Measurements from ENCODE around the gene TCN2.
"Not testable (repeated sequence)": the region's sequence is repeated elsewhere in the genome, so short reads cannot be mapped to it uniquely, and the experiment has no call there.

The TCN2 gene

GRCh38 chr22:30615543-30615954, 8.6 kb downstream of the TCN2 start:
- TF ChIP-seq ZNF341 (tag by site-specific recombination; IDR thresholded peaks at IDR 0.05; ENCODE audit: low read depth) (0 out of 2 replicates have a peak, but pooled peaks have one; percentile 47), KLF9 (tag by site-specific recombination; IDR thresholded peaks at IDR 0.05; ENCODE audit: low read depth) (no peak)
- Histone ChIP-seq H3K9me3 (ENCODE audit: control insufficient read depth, insufficient read depth, low read depth, low read length) (no peaks in the 10 kb centered on the region), H3K27ac (ENCODE audit: extremely low read depth, low read depth, low read length) (no peak overlapping the region), H3K4me3 (ENCODE audit: low read depth, low read length) (no peak overlapping the region), H3K4me1 (ENCODE audit: control insufficient read depth, insufficient read depth, low read length) (no peaks in the 10 kb centered on the region), H3K36me3 (ENCODE audit: control insufficient read depth in 2 of 2, insufficient read depth in 1 of 2, low read length in 2 of 2) (peaks cover 0 to 6% of the 10 kb centered on the region in 2 experiments; a peak in 1 of 3 replicates)
- CTCF ChIA-PET = interaction anchor here (3.2 kb wide), 1 partner anchor 19 kb away, joined by 10 read pairs; the partner anchor contains the start of gene SLC35E4
- POLR2A ChIA-PET = no interaction called here

DNA sequence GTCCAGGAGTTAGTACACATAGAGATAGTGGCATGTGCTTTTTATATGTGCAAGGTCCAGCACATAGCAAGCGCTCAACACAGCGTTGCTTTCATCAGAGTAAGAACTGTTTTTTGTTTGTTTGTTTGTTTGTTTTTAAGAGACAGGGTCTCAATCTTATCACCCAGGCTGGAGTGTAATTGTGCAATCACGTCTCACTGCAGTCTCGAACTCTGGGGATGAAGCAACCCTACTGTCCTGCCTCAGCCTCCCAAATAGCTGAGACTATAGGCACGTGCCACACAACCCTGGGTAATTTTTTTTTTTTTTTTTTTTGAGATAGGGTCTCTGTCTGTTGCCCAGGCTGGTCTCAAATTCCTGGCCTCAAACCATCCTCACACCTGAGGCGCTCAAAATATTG, 10.8 kb downstream of the TCN2 start:
- ChIA-PET CTCF (interaction anchor here (3.2 to 3.4 kb wide), 2 partner anchors 16 to 17 kb away, joined by 10 to 29 read pairs; partner anchors contain the start of gene SLC35E4), POLR2A (no interaction called here)
- no peaks in the 10 kb centered on the region for H3K9me3 ChIP-seq (ENCODE audit: control insufficient read depth, insufficient read depth, low read depth, low read length)
- no peaks in the 10 kb centered on the region for H3K4me1 ChIP-seq (ENCODE audit: control insufficient read depth, insufficient read depth, low read length)
- no peak overlapping the region for H3K27ac ChIP-seq (ENCODE audit: extremely low read depth, low read depth, low read length)
- TF ChIP-seq, protein P1, sequence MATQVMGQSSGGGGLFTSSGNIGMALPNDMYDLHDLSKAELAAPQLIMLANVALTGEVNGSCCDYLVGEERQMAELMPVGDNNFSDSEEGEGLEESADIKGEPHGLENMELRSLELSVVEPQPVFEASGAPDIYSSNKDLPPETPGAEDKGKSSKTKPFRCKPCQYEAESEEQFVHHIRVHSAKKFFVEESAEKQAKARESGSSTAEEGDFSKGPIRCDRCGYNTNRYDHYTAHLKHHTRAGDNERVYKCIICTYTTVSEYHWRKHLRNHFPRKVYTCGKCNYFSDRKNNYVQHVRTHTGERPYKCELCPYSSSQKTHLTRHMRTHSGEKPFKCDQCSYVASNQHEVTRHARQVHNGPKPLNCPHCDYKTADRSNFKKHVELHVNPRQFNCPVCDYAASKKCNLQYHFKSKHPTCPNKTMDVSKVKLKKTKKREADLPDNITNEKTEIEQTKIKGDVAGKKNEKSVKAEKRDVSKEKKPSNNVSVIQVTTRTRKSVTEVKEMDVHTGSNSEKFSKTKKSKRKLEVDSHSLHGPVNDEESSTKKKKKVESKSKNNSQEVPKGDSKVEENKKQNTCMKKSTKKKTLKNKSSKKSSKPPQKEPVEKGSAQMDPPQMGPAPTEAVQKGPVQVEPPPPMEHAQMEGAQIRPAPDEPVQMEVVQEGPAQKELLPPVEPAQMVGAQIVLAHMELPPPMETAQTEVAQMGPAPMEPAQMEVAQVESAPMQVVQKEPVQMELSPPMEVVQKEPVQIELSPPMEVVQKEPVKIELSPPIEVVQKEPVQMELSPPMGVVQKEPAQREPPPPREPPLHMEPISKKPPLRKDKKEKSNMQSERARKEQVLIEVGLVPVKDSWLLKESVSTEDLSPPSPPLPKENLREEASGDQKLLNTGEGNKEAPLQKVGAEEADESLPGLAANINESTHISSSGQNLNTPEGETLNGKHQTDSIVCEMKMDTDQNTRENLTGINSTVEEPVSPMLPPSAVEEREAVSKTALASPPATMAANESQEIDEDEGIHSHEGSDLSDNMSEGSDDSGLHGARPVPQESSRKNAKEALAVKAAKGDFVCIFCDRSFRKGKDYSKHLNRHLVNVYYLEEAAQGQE (tag by site-specific recombination; IDR thresholded peaks at IDR 0.05) = no peak
- TF ChIP-seq ZSCAN5A (tag by site-specific recombination; IDR thresholded peaks at IDR 0.05) (no peak), ZNF221 (tag by site-specific recombination; IDR thresholded peaks at IDR 0.05; ENCODE audit: borderline replicate concordance) (no peak), ZBTB26 (tag by site-specific recombination; optimal IDR thresholded peaks at IDR 0.05) (no peak), ZNF175 (tag by site-specific recombination; IDR thresholded peaks at IDR 0.05) (no peak), ZNF660 (tag by site-specific recombination; IDR thresholded peaks at IDR 0.05) (no peak)
- TF ChIP-seq, protein P2, sequence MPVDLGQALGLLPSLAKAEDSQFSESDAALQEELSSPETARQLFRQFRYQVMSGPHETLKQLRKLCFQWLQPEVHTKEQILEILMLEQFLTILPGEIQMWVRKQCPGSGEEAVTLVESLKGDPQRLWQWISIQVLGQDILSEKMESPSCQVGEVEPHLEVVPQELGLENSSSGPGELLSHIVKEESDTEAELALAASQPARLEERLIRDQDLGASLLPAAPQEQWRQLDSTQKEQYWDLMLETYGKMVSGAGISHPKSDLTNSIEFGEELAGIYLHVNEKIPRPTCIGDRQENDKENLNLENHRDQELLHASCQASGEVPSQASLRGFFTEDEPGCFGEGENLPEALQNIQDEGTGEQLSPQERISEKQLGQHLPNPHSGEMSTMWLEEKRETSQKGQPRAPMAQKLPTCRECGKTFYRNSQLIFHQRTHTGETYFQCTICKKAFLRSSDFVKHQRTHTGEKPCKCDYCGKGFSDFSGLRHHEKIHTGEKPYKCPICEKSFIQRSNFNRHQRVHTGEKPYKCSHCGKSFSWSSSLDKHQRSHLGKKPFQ (tag by site-specific recombination; IDR thresholded peaks at IDR 0.05) = no peak
- H3K36me3 ChIP-seq (ENCODE audit: control insufficient read depth in 2 of 2, insufficient read depth in 1 of 2, low read length in 2 of 2) = peaks cover 0 to 4% of the 10 kb centered on the region in 2 experiments; a peak in 1 of 3 replicates
- no peak overlapping the region for H3K4me3 ChIP-seq (ENCODE audit: low read depth, low read length)

DNA sequence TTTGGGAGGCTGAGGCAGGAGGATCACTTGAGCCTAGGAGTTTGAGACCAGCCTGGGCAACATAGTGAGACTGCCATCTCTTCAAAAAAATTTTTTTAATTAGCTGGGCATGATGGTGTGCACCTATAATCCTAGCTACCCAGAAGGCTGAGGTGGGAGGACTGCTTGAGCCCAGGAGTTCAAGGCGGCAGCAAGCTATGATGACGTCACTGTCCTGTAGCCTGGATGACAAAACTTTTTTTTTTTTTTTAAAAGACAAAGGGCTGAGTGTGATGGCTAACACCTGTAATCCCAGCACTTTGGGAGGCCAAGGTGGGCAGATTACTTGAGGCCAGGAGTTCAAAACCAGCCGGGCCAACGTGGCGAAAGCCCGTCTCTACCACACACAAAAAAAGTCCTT, 12.9 kb downstream of the TCN2 start:
- not testable (repeated sequence) for H3K4me3 ChIP-seq (ENCODE audit: low read depth, low read length); H3K27ac ChIP-seq (ENCODE audit: extremely low read depth, low read depth, low read length); H3K9me3 ChIP-seq (ENCODE audit: control insufficient read depth, insufficient read depth, low read depth, low read length); H3K4me1 ChIP-seq (ENCODE audit: control insufficient read depth, insufficient read depth, low read length); H3K36me3 ChIP-seq (ENCODE audit: control insufficient read depth in 2 of 2, insufficient read depth in 1 of 2, low read length in 2 of 2)
- POLR2A ChIA-PET = interaction anchor here (1.0 kb wide), 1 partner anchor 13 kb away, joined by 6 read pairs; the partner anchor contains the start of gene TCN2
- TF ChIP-seq, protein P3, sequence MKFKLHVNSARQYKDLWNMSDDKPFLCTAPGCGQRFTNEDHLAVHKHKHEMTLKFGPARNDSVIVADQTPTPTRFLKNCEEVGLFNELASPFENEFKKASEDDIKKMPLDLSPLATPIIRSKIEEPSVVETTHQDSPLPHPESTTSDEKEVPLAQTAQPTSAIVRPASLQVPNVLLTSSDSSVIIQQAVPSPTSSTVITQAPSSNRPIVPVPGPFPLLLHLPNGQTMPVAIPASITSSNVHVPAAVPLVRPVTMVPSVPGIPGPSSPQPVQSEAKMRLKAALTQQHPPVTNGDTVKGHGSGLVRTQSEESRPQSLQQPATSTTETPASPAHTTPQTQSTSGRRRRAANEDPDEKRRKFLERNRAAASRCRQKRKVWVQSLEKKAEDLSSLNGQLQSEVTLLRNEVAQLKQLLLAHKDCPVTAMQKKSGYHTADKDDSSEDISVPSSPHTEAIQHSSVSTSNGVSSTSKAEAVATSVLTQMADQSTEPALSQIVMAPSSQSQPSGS (tag by site-specific recombination; IDR thresholded peaks at IDR 0.05; ENCODE audit: low read depth) = peak; percentile 54; the same call in 1 of the 2 replicates
- CTCF ChIA-PET = interaction anchor here (0.6 to 3.4 kb wide), 4 partner anchors 9 to 365 kb away, joined by 3 to 29 read pairs (median 4); partner anchors contain the start of gene SLC35E4
